Brain microvascular endothelial cell (primary cell): ENCODE data around the gene STEAP1B.

Source experiments
- DNase-seq: peaks from one replicate; pipeline ENCODE4 v3.0.0-alpha.2; 2020
- H3K27ac ChIP-seq: fragments of 250-450 bp; sonication (Bioruptor Pico); 2 replicates; pipeline ENCODE4 v1.5.1; 2020; ENCODE audit warnings: mild to moderate bottlenecking, moderate library complexity
- H3K27me3 ChIP-seq: fragments of 250-450 bp; sonication (Bioruptor Pico); replicated peaks from 2 replicates; pipeline ENCODE4 v1.5.1; 2020; ENCODE audit warnings: mild to moderate bottlenecking
- H3K36me3 ChIP-seq: fragments of 250-450 bp; sonication (Bioruptor Pico); replicated peaks from 2 replicates; pipeline ENCODE4 v1.5.1; 2020; ENCODE audit warnings: mild to moderate bottlenecking
- H3K4me3 ChIP-seq: 2 replicates; pipeline ENCODE4 v1.5.1; 2011; ENCODE audit warnings: low read depth, mild to moderate bottlenecking, control low read depth, low read length, moderate library complexity
- in situ Hi-C: cut with HindIII; loops from 2 replicates; pipeline ENCODE4 v1.10.0; 2017; ENCODE audit warnings: low sequenced_read_pairs, low pct_ligation_motif_present
- TF ChIP-seq, protein P1 (sequence below): IDR thresholded peaks from 2 replicates; pipeline ENCODE4 v1.5.1; 2011; ENCODE audit warnings: low read depth, mild to moderate bottlenecking, moderate library complexity, low read length, control low read depth, inconsistent platforms; ENCODE audit errors: missing control alignments

STEAP1B gene

DNA sequence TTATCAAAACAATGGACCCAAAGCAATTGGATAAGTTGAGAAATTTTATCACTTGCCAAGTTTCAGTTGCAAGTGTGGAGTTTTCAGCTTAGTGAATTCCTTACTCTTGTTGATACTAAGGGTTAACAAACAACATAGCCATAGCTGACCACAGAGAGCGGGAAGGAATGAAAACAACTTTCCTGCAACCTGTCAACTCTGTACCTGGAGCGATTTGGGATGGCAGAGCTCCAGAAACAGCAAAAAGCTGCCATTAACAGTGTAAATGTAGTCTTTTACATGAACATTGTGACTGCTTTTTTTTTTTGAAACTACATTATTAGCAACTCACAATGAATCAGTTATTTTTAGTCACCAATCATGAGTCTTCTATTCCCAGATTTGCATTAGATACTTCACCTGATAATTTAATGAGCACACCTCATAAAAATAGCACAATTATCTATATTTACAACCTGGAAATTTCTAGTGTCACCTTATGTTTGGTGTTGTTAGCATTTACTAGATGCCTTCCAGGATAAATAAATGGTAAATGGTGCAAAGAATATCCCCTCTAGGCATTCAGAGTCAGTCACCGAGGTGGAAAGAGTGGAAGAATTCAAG, 95.5 kb downstream of the STEAP1B start:
- Histone ChIP-seq H3K36me3 (no peaks in the 10 kb centered on the region), H3K27ac (no peak overlapping the region), H3K4me3 (no peak overlapping the region), H3K27me3 (no peaks in the 10 kb centered on the region)
- in situ Hi-C loops: no loop called here
- TF ChIP-seq, protein P1, sequence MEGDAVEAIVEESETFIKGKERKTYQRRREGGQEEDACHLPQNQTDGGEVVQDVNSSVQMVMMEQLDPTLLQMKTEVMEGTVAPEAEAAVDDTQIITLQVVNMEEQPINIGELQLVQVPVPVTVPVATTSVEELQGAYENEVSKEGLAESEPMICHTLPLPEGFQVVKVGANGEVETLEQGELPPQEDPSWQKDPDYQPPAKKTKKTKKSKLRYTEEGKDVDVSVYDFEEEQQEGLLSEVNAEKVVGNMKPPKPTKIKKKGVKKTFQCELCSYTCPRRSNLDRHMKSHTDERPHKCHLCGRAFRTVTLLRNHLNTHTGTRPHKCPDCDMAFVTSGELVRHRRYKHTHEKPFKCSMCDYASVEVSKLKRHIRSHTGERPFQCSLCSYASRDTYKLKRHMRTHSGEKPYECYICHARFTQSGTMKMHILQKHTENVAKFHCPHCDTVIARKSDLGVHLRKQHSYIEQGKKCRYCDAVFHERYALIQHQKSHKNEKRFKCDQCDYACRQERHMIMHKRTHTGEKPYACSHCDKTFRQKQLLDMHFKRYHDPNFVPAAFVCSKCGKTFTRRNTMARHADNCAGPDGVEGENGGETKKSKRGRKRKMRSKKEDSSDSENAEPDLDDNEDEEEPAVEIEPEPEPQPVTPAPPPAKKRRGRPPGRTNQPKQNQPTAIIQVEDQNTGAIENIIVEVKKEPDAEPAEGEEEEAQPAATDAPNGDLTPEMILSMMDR: no peak
- DNase-seq: no peak

DNA sequence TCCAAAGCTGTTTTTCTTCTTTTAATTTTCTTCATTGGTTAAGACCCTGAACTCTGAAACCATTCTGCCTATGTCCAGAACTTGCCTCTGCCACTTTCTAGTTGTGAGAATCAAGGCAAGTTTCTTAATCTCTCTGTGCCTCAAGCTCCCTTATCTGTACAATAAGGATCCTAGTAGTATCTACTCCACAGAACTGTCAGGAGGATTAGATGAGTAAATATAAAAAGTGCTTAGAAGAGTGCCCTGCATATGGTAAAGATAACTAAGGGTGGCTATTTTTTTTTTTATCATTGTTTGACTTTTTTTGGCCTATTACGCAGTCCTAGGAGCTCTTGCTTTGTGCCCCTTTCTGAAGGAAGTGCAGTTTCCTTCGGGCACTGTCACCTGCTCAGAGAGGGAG, 96.6 kb downstream of the STEAP1B start:
- H3K27ac ChIP-seq: no peak overlapping the region
- in situ Hi-C loops: no loop called here
- no peaks in the 10 kb centered on the region for H3K27me3 ChIP-seq
- no peak for DNase-seq
- TF ChIP-seq, protein P1: no peak
- no peaks in the 10 kb centered on the region for H3K36me3 ChIP-seq
- H3K4me3 ChIP-seq: no peak overlapping the region

DNA sequence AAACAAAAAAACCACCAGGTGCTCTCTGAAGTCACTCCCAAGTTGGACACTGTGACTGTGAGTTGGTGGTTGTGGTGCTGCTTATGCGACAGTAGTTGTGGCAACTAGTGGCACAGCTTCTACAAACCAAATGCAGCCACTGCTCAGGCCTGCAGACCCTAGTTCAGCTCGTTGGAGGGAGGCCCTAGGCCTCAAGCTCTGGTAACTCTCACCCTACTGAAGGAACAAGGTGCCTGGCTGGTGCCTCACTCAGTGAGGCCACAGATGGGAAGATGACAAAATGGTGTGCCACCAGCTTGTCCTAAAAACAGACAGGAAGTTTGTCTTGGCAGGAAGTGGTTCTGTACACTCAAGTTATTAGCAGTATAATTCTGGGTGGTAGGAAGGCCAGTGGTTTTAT, 97.7 kb downstream of the STEAP1B start:
- TF ChIP-seq, protein P1: no peak
- no peaks in the 10 kb centered on the region for H3K27me3 ChIP-seq
- in situ Hi-C loops: no loop called here
- no peak overlapping the region for H3K27ac ChIP-seq
- DNase-seq: no peak
- H3K36me3 ChIP-seq: no peaks in the 10 kb centered on the region
- H3K4me3 ChIP-seq: no peak overlapping the region

DNA sequence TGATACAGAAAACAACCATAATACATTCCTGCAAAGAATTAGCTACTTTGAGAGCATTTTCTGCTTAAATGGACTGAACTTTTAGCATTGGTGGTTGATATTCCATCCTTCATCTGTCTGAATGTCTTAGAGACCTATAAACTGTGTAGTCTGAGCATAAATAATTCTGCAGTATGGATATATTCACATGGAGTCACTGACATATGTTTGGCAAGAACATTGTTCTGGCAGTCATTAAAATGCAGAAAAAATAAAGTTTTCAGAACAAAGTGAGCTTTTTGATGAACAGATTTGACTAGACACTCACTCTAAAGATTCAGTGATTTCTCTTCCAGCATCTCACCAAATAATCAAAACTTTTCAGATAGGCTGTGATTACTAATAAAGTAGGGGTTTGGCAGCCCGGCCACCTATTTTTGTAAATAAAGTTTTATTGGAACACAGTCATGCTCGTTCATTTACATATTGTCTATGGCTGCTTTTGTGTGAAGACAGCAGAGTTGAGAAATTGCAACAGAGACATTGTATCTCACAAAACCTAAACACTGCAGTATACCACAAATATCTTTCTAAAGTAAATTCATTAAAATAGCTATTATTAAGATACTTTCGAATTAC, 98.9 kb downstream of the STEAP1B start:
- H3K36me3 ChIP-seq: no peaks in the 10 kb centered on the region
- no peak overlapping the region for H3K27ac ChIP-seq
- no peaks in the 10 kb centered on the region for H3K27me3 ChIP-seq
- TF ChIP-seq, protein P1: no peak
- no peak for DNase-seq
- no peak overlapping the region for H3K4me3 ChIP-seq
- in situ Hi-C loops: no loop called here

DNA sequence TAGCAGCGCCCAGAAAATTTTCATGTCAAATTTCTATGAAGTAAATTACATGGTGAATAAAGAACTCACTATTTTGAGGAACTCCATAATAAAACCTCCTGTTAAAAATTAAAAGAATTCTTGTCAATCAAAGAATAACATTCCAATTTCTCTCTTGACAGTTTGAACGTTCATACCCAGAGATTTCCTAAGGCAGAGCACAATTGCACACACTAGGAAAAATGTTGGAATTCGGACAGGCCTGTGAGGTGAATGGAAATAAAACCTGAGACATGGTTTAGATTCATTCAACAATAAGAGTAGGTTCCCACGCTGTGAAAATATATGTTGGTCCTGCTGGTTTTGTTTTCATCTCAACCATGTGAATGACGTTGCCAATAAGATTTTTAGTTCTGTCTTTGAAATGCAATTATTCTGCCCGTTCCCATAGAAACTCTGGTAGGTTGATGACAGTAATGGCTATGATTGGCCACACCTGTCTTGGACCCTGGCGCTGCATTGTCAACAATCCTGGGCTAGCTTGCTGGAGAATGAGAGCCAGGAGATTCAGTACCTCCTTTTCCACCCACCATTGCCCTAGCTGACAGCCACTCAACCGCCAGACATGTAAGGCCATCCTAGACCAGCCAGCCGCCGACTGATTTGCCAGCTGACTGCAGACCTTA, 99.7 kb downstream of the STEAP1B start:
- in situ Hi-C loops: no loop called here
- no peak for DNase-seq
- TF ChIP-seq, protein P1: no peak
- no peak overlapping the region for H3K27ac ChIP-seq
- H3K36me3 ChIP-seq: no peaks in the 10 kb centered on the region
- no peak overlapping the region for H3K4me3 ChIP-seq
- no peaks in the 10 kb centered on the region for H3K27me3 ChIP-seq
